ENCODE data around the gene IL17B. TPM values are rescaled to one million over a fixed set of nuclear protein-coding genes. Genes with fewer than 3 reads are reported as not detected.

IL17B gene
- total and polyA plus RNA-seq, 9 of the 15 experiments (the other 6 are each of a cell fraction or from before 2014, with no cell fraction given), result 0.28 to 2.6 (median 0.53) TPM; not detected in 2

- 22% methylated on average over 7 of the region's 7 CpGs for WGBS (ENCODE audit: insufficient coverage, low coverage, missing lambda C conversion rate)
- no TSS peak for BruUV-seq (replicated peaks)
- TF ChIP-seq TRIM24 (IDR thresholded peaks at IDR 0.05), result peak in 1 of 2 experiments; percentile 54; a peak in 1 of 4 replicates
- no peak for TF ChIP-seq ZNF134 (CRISPR knock-in tag; conservative IDR thresholded peaks at IDR 0.05)
- peak; percentile 27; the same call in 1 of the 2 replicates for TF ChIP-seq TAL1 (IDR thresholded peaks at IDR 0.05)
- no peak for TF ChIP-seq ZNF143 (CRISPR knock-in tag; IDR thresholded peaks at IDR 0.05)
- no peak for TF ChIP-seq ZNF239 (CRISPR knock-in tag; IDR thresholded peaks at IDR 0.05)
- peak; percentile 100 for TF ChIP-seq ZNF12 (CRISPR knock-in tag; IDR thresholded peaks at IDR 0.05)
- no peak for TF ChIP-seq ZNF589 (CRISPR knock-in tag; IDR thresholded peaks at IDR 0.05; ENCODE audit: low read depth)
- TF ChIP-seq ZNF707 (CRISPR knock-in tag; conservative IDR thresholded peaks at IDR 0.05), result no peak
- peak; percentile 37; the same call in 1 of the 2 replicates for TF ChIP-seq TEAD4 (IDR thresholded peaks at IDR 0.05; ENCODE audit: low read length)
- TF ChIP-seq TEAD4 (CRISPR knock-in tag; IDR thresholded peaks at IDR 0.05; ENCODE audit: borderline replicate concordance), result no peak
- TF ChIP-seq ATF3 (IDR thresholded peaks at IDR 0.05), result no peak
- TF ChIP-seq ATF3 (CRISPR knock-in tag; conservative IDR thresholded peaks at IDR 0.05), result no peak
- TF ChIP-seq KDM1A (IDR thresholded peaks at IDR 0.05), result peak in 1 of 2 experiments; percentile 50; a peak in 2 of 4 replicates
- no peak for TF ChIP-seq FUS (optimal IDR thresholded peaks at IDR 0.05; ENCODE audit: low read depth, low read length)
- TF ChIP-seq FOXM1 (IDR thresholded peaks at IDR 0.05; ENCODE audit: low read depth), result no peak
- TF ChIP-seq FOXM1 (CRISPR knock-in tag; IDR thresholded peaks at IDR 0.05; ENCODE audit: low read depth), result no peak
- no peak for TF ChIP-seq MXD1 (CRISPR knock-in tag; IDR thresholded peaks at IDR 0.05; ENCODE audit: borderline replicate concordance, poor library complexity, severe bottlenecking)
- TF ChIP-seq CBFA2T2 (conservative IDR thresholded peaks at IDR 0.05), result peak; percentile 55
- TF ChIP-seq CBX3 (IDR thresholded peaks at IDR 0.05; ENCODE audit: borderline replicate concordance in 1 of 2, low read length in 2 of 2), result peak in 1 of 2 experiments; percentile 75; a peak in 1 of 3 replicates
- TF ChIP-seq NFIX (CRISPR knock-in tag; IDR thresholded peaks at IDR 0.05; ENCODE audit: low read depth), result no peak
- 0 out of 2 replicates have a peak, but pooled peaks have one; percentile 11 for TF ChIP-seq BCOR (IDR thresholded peaks at IDR 0.05)
- no peak for TF ChIP-seq ZNF764 (CRISPR knock-in tag; IDR thresholded peaks at IDR 0.05; ENCODE audit: low read depth)
- TF ChIP-seq CBFA2T3 (IDR thresholded peaks at IDR 0.05), result peak; percentile 70
- TF ChIP-seq YY1 (IDR thresholded peaks at IDR 0.05; ENCODE audit: borderline replicate concordance in 1 of 3, control insufficient read depth in 1 of 3, extremely low read depth in 1 of 3, insufficient read depth in 3 of 3, insufficient read length in 1 of 3, insufficient replicate concordance in 2 of 3, low read depth in 1 of 3, low read length in 2 of 3), result no peak
Observed at GRCh38 chr5:149388498-149389190, 9.6 kb upstream of the IL17B start.

More at GRCh38 chr5:149388498-149389190, 9.6 kb upstream of the IL17B start:
- ChIA-PET POLR2A (no interaction called here), CTCF (ENCODE audit: low intra/inter-chr PET ratio) (no interaction called here)
- ATAC-seq (no peak), FAIRE-seq (no peak), DNase-seq (ENCODE audit: extremely low read depth in 1 of 4, low spot score in 3 of 4) (no peak)
- Histone ChIP-seq H3K9me1 (ENCODE audit: control insufficient read depth, insufficient read depth, low read length) (no peaks in the 10 kb centered on the region), H2AFZ (ENCODE audit: low read depth, low read length) (no peak overlapping the region), H3K27me3 (ENCODE audit: control insufficient read depth in 2 of 2, insufficient read depth in 2 of 2, low read length in 2 of 2) (no peaks in the 10 kb centered on the region), H3K9ac (ENCODE audit: insufficient read depth in 1 of 2, low read depth in 2 of 2, low read length in 2 of 2) (no peak overlapping the region), H3K36me3 (ENCODE audit: control insufficient read depth, insufficient read depth, low read length) (no peaks in the 10 kb centered on the region), H3K79me2 (ENCODE audit: control insufficient read depth, insufficient read depth, low read length) (no peaks in the 10 kb centered on the region), H3K4me1 (replicated peaks in 1 of 2; ENCODE audit: control insufficient read depth in 2 of 2, insufficient read depth in 2 of 2, low read length in 2 of 2) (peaks cover 3% of the 10 kb centered on the region in 2 experiments; a peak in 3 of 5 replicates), H3K27ac (ENCODE audit: extremely low read depth, low read depth, low read length) (no peak overlapping the region), H3K9me3 (replicated peaks; ENCODE audit: control insufficient read depth, insufficient read depth, low read depth, low read length) (no peaks in the 10 kb centered on the region), H4K20me1 (replicated peaks; ENCODE audit: control insufficient read depth, insufficient read depth, low read length) (no peaks in the 10 kb centered on the region), H3K4me3 (no peak overlapping the region), H3K4me2 (ENCODE audit: insufficient read depth, low read length) (no peak overlapping the region)
- intact Hi-C loops (cut with micrococcal nuclease), result no loop called here
- in situ Hi-C loops (cut with MboI), result loop anchor here (5.0 kb wide), 1 partner anchor 39 kb away; no protein-coding TSS in a partner anchor

Data from K562 (cell line).